ENCODE results near the gene LDB2.

Gene LDB2

GRCh38 chr4:16516796-16517439, 381.5 kb downstream of the LDB2 start:
- no peak for DNase-seq (ENCODE audit: extremely low read depth in 1 of 2, low read depth in 1 of 2)

- DNase-seq (ENCODE audit: extremely low read depth in 1 of 2, low read depth in 1 of 2): no peak
These were observed 384.6 kb downstream of the LDB2 start for GRCh38 chr4:16513876-16514275.

- DNase-seq (ENCODE audit: extremely low read depth in 1 of 2, low read depth in 1 of 2): no peak
These were observed 389.5 kb downstream of the LDB2 start for GRCh38 chr4:16508968-16509367.

- no peak for DNase-seq (ENCODE audit: extremely low read depth in 1 of 2, low read depth in 1 of 2)
These were observed 392.7 kb downstream of the LDB2 start for GRCh38 chr4:16505726-16506125.

- no peak for DNase-seq (ENCODE audit: extremely low read depth in 1 of 2, low read depth in 1 of 2)
These were observed 393.2 kb downstream of the LDB2 start for GRCh38 chr4:16505267-16505666.

GRCh38 chr4:16503421-16504100, 394.9 kb downstream of the LDB2 start:
- DNase-seq (ENCODE audit: extremely low read depth in 1 of 2, low read depth in 1 of 2): no peak

- DNase-seq (ENCODE audit: extremely low read depth in 1 of 2, low read depth in 1 of 2): no peak
These were observed 399.5 kb downstream of the LDB2 start for GRCh38 chr4:16498978-16499377.

GRCh38 chr4:16496501-16496900, 401.9 kb downstream of the LDB2 start:
- DNase-seq (ENCODE audit: extremely low read depth in 1 of 2, low read depth in 1 of 2): no peak

- no peak for DNase-seq (ENCODE audit: extremely low read depth in 1 of 2, low read depth in 1 of 2)
These were observed 405.6 kb downstream of the LDB2 start for GRCh38 chr4:16492872-16493271.

- no peak for DNase-seq (ENCODE audit: extremely low read depth in 1 of 2, low read depth in 1 of 2)
These were observed 409.2 kb downstream of the LDB2 start for GRCh38 chr4:16489226-16489625.

- DNase-seq (ENCODE audit: extremely low read depth in 1 of 2, low read depth in 1 of 2): no peak
These were observed 410.4 kb downstream of the LDB2 start for GRCh38 chr4:16488084-16488483.

- DNase-seq (ENCODE audit: extremely low read depth in 1 of 2, low read depth in 1 of 2): no peak
These were observed 413.7 kb downstream of the LDB2 start for GRCh38 chr4:16484711-16485110.

GRCh38 chr4:16483540-16483939, 414.9 kb downstream of the LDB2 start:
- no peak for DNase-seq (ENCODE audit: extremely low read depth in 1 of 2, low read depth in 1 of 2)

- no peak for DNase-seq (ENCODE audit: extremely low read depth in 1 of 2, low read depth in 1 of 2)
These were observed 418.4 kb downstream of the LDB2 start for GRCh38 chr4:16480011-16480410.

GRCh38 chr4:16472537-16472936, 425.9 kb downstream of the LDB2 start:
- DNase-seq (ENCODE audit: extremely low read depth in 1 of 2, low read depth in 1 of 2): no peak

- no peak for DNase-seq (ENCODE audit: extremely low read depth in 1 of 2, low read depth in 1 of 2)
These were observed 431.4 kb downstream of the LDB2 start for GRCh38 chr4:16467061-16467460.

GRCh38 chr4:16466581-16466980, 431.9 kb downstream of the LDB2 start:
- DNase-seq (ENCODE audit: extremely low read depth in 1 of 2, low read depth in 1 of 2): no peak

- DNase-seq (ENCODE audit: extremely low read depth in 1 of 2, low read depth in 1 of 2): no peak
These were observed 433.8 kb downstream of the LDB2 start for GRCh38 chr4:16464651-16465050.

GRCh38 chr4:16462656-16463055, 435.8 kb downstream of the LDB2 start:
- no peak for DNase-seq (ENCODE audit: extremely low read depth in 1 of 2, low read depth in 1 of 2)

- no peak for DNase-seq (ENCODE audit: extremely low read depth in 1 of 2, low read depth in 1 of 2)
These were observed 437.1 kb downstream of the LDB2 start for GRCh38 chr4:16461362-16461761.

- DNase-seq (ENCODE audit: extremely low read depth in 1 of 2, low read depth in 1 of 2): no peak
These were observed 440.5 kb downstream of the LDB2 start for GRCh38 chr4:16457944-16458343.

Measured in stimulated activated CD8-positive, alpha-beta memory T cell treated with anti-CD3 and anti-CD28 coated beads, Interleukin-7, amount 100 ng/mL, for 48 hours (primary cell).